Keratinocyte (primary cell): ENCODE data around the gene MFSD2A. TPM values are rescaled to one million over a fixed set of nuclear protein-coding genes. Genes with fewer than 3 reads are reported as not detected.
"Not testable (repeated sequence)": the region's sequence is repeated elsewhere in the genome, so short reads cannot be mapped to it uniquely, and the experiment has no call there.

Experiments used
- DNase-seq: peaks from one replicate; pipeline ENCODE4 v3.0.0-alpha.2; 2011; ENCODE audit warnings: low read depth, missing footprints, low spot score
- FAIRE-seq: peaks from 2 replicates; lab custom pipeline; 2011; peaks lifted over from hg19 to GRCh38; lab: Jason Lieb, UNC
- H2AFZ ChIP-seq: 2 replicates; pipeline ENCODE4 v1.6.0; 2012; ENCODE audit warnings: low read length, control low read depth, inconsistent platforms; ENCODE audit not compliant: control insufficient read depth
- H3K27ac ChIP-seq: 2 replicates; pipeline ENCODE4 v1.5.1; 2011; ENCODE audit warnings: low read length; ENCODE audit not compliant: control insufficient read depth, insufficient read depth
- H3K27me3 ChIP-seq: 3 replicates; pipeline ENCODE4 v1.6.0; 2011; ENCODE audit warnings: low read length; ENCODE audit not compliant: control insufficient read depth, insufficient read depth; ENCODE audit errors: extremely low read depth
- H3K36me3 ChIP-seq, 2 experiments: 2 replicates in 1 of 2; 3 replicates in 1 of 2; pipeline ENCODE4 v1.5.1; 2011; ENCODE audit warnings: low read length in 2 of 2, mild to moderate bottlenecking in 1 of 2; ENCODE audit not compliant: control insufficient read depth in 2 of 2, insufficient read depth in 2 of 2; ENCODE audit errors: extremely low read depth in 1 of 2
- H3K4me1 ChIP-seq: 3 replicates; pipeline ENCODE4 v1.5.1; 2011; ENCODE audit warnings: low read length; ENCODE audit not compliant: control insufficient read depth, insufficient read depth; ENCODE audit errors: extremely low read depth
- H3K4me2 ChIP-seq: 3 replicates; pipeline ENCODE4 v1.6.0; 2011; ENCODE audit warnings: low read depth, low read length; ENCODE audit not compliant: control insufficient read depth, insufficient read depth; ENCODE audit errors: extremely low read depth
- H3K4me3 ChIP-seq, 3 experiments: fragments of 200-600 bp in 1 of 3; sonication (generic) in 1 of 3; 2 replicates in 2 of 3; 3 replicates in 1 of 3; pipeline ENCODE4 v1.5.1; 2011 to 2016; ENCODE audit warnings: low read length in 3 of 3, mild to moderate bottlenecking in 3 of 3, control low read depth in 2 of 3, inconsistent platforms in 1 of 3, low read depth in 1 of 3, mixed read lengths in 1 of 3, mixed run types in 1 of 3, moderate library complexity in 1 of 3; ENCODE audit not compliant: control insufficient read depth in 2 of 3, insufficient read depth in 2 of 3; ENCODE audit errors: extremely low read depth in 1 of 3
- H3K79me2 ChIP-seq: 2 replicates; pipeline ENCODE4 v1.6.0; 2012; ENCODE audit warnings: low read length; ENCODE audit not compliant: control insufficient read depth, insufficient read depth
- H3K9ac ChIP-seq: 3 replicates; pipeline ENCODE4 v1.6.0; 2011; ENCODE audit warnings: low read length; ENCODE audit not compliant: control insufficient read depth, insufficient read depth; ENCODE audit errors: extremely low read depth
- H3K9me1 ChIP-seq: 3 replicates; pipeline ENCODE4 v1.6.0; 2011; ENCODE audit warnings: low read length; ENCODE audit not compliant: control insufficient read depth, insufficient read depth; ENCODE audit errors: extremely low read depth
- H3K9me3 ChIP-seq: 2 replicates; pipeline ENCODE4 v1.5.1; 2012; ENCODE audit warnings: low read depth, low read length; ENCODE audit not compliant: control insufficient read depth
- H4K20me1 ChIP-seq: 3 replicates; pipeline ENCODE4 v1.6.0; 2011; ENCODE audit warnings: low read length; ENCODE audit not compliant: control insufficient read depth, insufficient read depth; ENCODE audit errors: extremely low read depth
- CTCF ChIP-seq, 3 experiments: IDR thresholded peaks in 1 of 3; conservative IDR thresholded peaks in 1 of 3; optimal IDR thresholded peaks in 1 of 3; 2 replicates in 2 of 3; 3 replicates in 1 of 3; pipeline versions ENCODE3 to v1.5.1; 2011; ENCODE audit warnings: low read length in 3 of 3, mild to moderate bottlenecking in 3 of 3, moderate library complexity in 2 of 3, control low read depth in 1 of 3, inconsistent platforms in 1 of 3; ENCODE audit not compliant: insufficient read depth in 2 of 3; ENCODE audit errors: extremely low read depth in 1 of 3
- EZH2 ChIP-seq: IDR thresholded peaks from one replicate; pipeline ENCODE4 v1.6.1; 2012; ENCODE audit warnings: inconsistent platforms, mild to moderate bottlenecking, low read length, moderate library complexity
- dilution Hi-C: fragments of 300-500 bp; cut with MboI; formaldehyde crosslinking; loops from one replicate; pipeline ENCODE4 v1.7.0; 2020; ENCODE audit warnings: low sequenced_read_pairs; ENCODE audit not compliant: extremely low pct_ligation_motif_present
- polyA plus RNA-seq, 5 experiments: library from polyadenylated mRNA; depleted of rRNA in 3 of 5; stranded (reverse) in 3 of 5; stranded (forward) in 1 of 5; unstranded in 1 of 5; fragments of >200 nt; gene quantifications; 1 replicate in 1 of 5; 2 replicates in 3 of 5; 3 replicates in 1 of 5; pipeline versions ENCODE4 v1.2.1 to v1.2.3, GENCODE V29; 2011 to 2012; ENCODE audit warnings: missing spikeins in 2 of 5, low read depth in 1 of 5, low replicate concordance in 1 of 5

MFSD2A gene
- polyA plus RNA-seq, 1 donor (not counting 4 experiments of a cell fraction or from before 2014, with no cell fraction given): 50.1 TPM

GRCh38 chr1:39910263-39910662 is 44.7 kb upstream of the MFSD2A start:
- H3K4me2 ChIP-seq: no peak overlapping the region
- dilution Hi-C loops: no loop called here
- DNase-seq: no peak
- H3K9me3 ChIP-seq: no peaks in the 10 kb centered on the region
- TF ChIP-seq CTCF (optimal IDR thresholded peaks at IDR 0.05 in 1 of 3, IDR thresholded peaks at IDR 0.05 in 1 of 3, conservative IDR thresholded peaks at IDR 0.05 in 1 of 3; ENCODE audit: extremely low read depth in 1 of 3, insufficient read depth in 2 of 3, low read length in 3 of 3) (no peak), EZH2 (no peak)
- H2AFZ ChIP-seq: no peak overlapping the region
- H4K20me1 ChIP-seq: no peaks in the 10 kb centered on the region
- H3K4me1 ChIP-seq: no peaks in the 10 kb centered on the region
- H3K27me3 ChIP-seq: no peaks in the 10 kb centered on the region
- no peak overlapping the region for H3K9ac ChIP-seq
- H3K27ac ChIP-seq: no peak overlapping the region
- H3K79me2 ChIP-seq: no peaks in the 10 kb centered on the region
- H3K4me3 ChIP-seq: no peak overlapping the region
- H3K36me3 ChIP-seq: no peaks in the 10 kb centered on the region
- no peak for FAIRE-seq
- H3K9me1 ChIP-seq: no peaks in the 10 kb centered on the region

GRCh38 chr1:39913136-39913535 is 41.8 kb upstream of the MFSD2A start:
- H3K9ac ChIP-seq, FAIRE-seq, H3K4me2 ChIP-seq, H3K27ac ChIP-seq, H3K27me3 ChIP-seq, H3K4me1 ChIP-seq, H3K36me3 ChIP-seq, H3K79me2 ChIP-seq, DNase-seq, H3K9me3 ChIP-seq, H4K20me1 ChIP-seq, dilution Hi-C loops, H3K4me3 ChIP-seq, H2AFZ ChIP-seq, H3K9me1 ChIP-seq: not testable (repeated sequence)

GRCh38 chr1:39915499-39916129 is 39.3 kb upstream of the MFSD2A start:
- FAIRE-seq (no peak), DNase-seq (no peak)
- dilution Hi-C loops: no loop called here
- Histone ChIP-seq H3K4me2 (no peak overlapping the region), H3K27me3 (no peaks in the 10 kb centered on the region), H3K9ac (no peak overlapping the region), H3K79me2 (no peaks in the 10 kb centered on the region), H3K27ac (no peak overlapping the region), H3K4me1 (no peaks in the 10 kb centered on the region), H3K4me3 (no peak overlapping the region), H3K9me1 (no peaks in the 10 kb centered on the region), H3K9me3 (no peaks in the 10 kb centered on the region), H4K20me1 (no peaks in the 10 kb centered on the region), H3K36me3 (no peaks in the 10 kb centered on the region), H2AFZ (no peak overlapping the region)
- TF ChIP-seq EZH2 (no peak), CTCF (optimal IDR thresholded peaks at IDR 0.05 in 1 of 3, IDR thresholded peaks at IDR 0.05 in 1 of 3, conservative IDR thresholded peaks at IDR 0.05 in 1 of 3; ENCODE audit: extremely low read depth in 1 of 3, insufficient read depth in 2 of 3, low read length in 3 of 3) (no peak)
